Esophagus muscularis mucosa (tissue), 4 donors: ENCODE measurements around the gene ESAM. TPM values are rescaled to one million over a fixed set of nuclear protein-coding genes. Genes with fewer than 3 reads are reported as not detected.

Experiments
- DNase-seq: peaks from one replicate; pipeline ENCODE4 v3.0.0-alpha.2; 2017; ENCODE audit errors: extremely low spot score
- H3K27ac ChIP-seq, 4 donors: fragments of 200-600 bp; sonication (generic); replicated peaks in 1 of 4; 1 replicate in 3 of 4; 2 replicates in 1 of 4; pipeline ENCODE4 v1.5.1; 2016 to 2019; ENCODE audit warnings: mild to moderate bottlenecking in 1 of 4
- H3K27me3 ChIP-seq, 4 donors: fragments of 200-600 bp; sonication (generic); one replicate each; pipeline versions ENCODE4 v1.5.1 to v1.6.0; 2016 to 2019
- H3K36me3 ChIP-seq, 4 donors: fragments of 200-600 bp; sonication (generic); one replicate each; pipeline ENCODE4 v1.5.1; 2016 to 2019
- H3K4me1 ChIP-seq, 4 donors: fragments of 200-600 bp; sonication (generic); one replicate each; pipeline ENCODE4 v1.5.1; 2016 to 2019
- H3K4me3 ChIP-seq, 4 donors: fragments of 200-600 bp; sonication (generic); 1 replicate in 2 of 4; 2 replicates in 2 of 4; pipeline ENCODE4 v1.5.1; 2016 to 2019; ENCODE audit warnings: mild to moderate bottlenecking in 4 of 4, moderate library complexity in 1 of 4
- H3K9me3 ChIP-seq, 4 donors: fragments of 200-600 bp; sonication (generic); 1 replicate in 3 of 4; 2 replicates in 1 of 4; pipeline ENCODE4 v1.5.1; 2016 to 2019
- EP300 ChIP-seq: sonication (generic); formaldehyde crosslinking; IDR thresholded peaks from one replicate; pipeline ENCODE4 v1.6.1; 2017; ENCODE audit warnings: antibody characterized with exemption
- POLR2A ChIP-seq: fragments of 450-650 bp; IDR thresholded peaks from one replicate; pipeline ENCODE4 v1.6.1; 2017; ENCODE audit warnings: antibody characterized with exemption, moderate library complexity, mild to moderate bottlenecking, low read depth
- POLR2AphosphoS5 ChIP-seq, 2 donors: sonication (generic); formaldehyde crosslinking; IDR thresholded peaks; one replicate each; pipeline ENCODE4 v1.6.1; 2017; ENCODE audit warnings: antibody characterized with exemption in 2 of 2
- WGBS: methylation state at CpG from one replicate; pipeline ENCODE4 v1.1.5; 2018; 5-methylcytosine and 5-hydroxymethylcytosine counted together
- intact Hi-C: fragments of 100-400 bp; cut with DNase I; formaldehyde crosslinking; loops from one replicate; pipeline ENCODE4 v1.15.1; 2023
- total RNA-seq, 4 donors: library from RNA; depleted of rRNA; stranded (reverse); fragments of >200 nt; gene quantifications; one replicate each; pipeline versions ENCODE4 v1.1.0 to v1.2.1, GENCODE V29; 2016
- TF ChIP-seq, protein P1 (sequence below), 3 experiments: fragments of 200-600 bp in 2 of 3; fragments of 450-650 bp in 1 of 3; sonication (generic) in 2 of 3; IDR thresholded peaks; one replicate each; pipeline ENCODE4 v1.5.1; 2017 to 2019; ENCODE audit warnings: antibody characterized with exemption in 3 of 3, mild to moderate bottlenecking in 2 of 3, moderate library complexity in 1 of 3

The ESAM gene
- total RNA-seq, 4 donors from 2014 or later = 10.8 to 52.8 (median 41.1) TPM

DNA sequence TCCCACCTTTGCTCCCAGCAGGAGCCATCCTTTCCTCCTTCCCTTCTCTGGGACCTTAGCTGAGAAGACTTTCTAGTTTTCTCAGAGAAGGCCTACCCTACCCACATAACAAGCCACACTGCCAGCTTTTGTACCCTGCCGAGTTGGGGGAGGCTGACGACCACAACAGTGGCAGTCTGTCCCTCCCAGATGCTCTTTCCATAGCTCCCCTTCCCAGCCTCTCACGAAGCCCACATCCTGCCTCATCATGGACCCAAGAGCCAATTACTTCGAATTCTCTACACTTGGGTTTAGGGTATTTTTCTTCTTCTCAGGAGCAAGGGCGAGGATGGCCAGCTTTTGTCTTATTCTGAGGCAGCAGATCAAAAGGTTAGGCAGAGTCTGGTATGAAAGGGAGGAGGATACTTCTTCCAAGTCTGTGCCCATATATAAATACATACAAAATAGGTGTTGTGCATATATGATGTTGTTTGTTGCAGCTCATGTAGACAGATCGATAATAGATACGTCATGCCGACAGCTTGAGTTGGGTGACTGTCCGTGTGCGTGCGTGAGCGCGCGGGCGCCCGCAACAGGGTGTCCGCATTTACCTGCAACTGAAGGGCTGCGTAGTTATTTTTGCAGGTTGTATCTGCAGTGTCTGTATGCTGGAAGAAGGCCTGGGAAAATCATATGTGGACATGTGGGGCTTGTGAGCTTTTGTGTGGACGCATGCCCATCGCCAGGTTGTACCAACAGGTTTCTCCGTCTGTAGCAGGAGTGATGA lies 23.2 kb downstream of the ESAM start:
- H3K4me3 ChIP-seq = peak overlapping the region; percentile 54 to 69 (median 59)
- intact Hi-C loops = no loop called here
- DNase-seq = no peak
- no peaks in the 10 kb centered on the region for H3K9me3 ChIP-seq
- TF ChIP-seq POLR2AphosphoS5 (IDR thresholded peaks at IDR 0.05) (no peak), POLR2A (no peak), EP300 (no peak)
- 80% methylated on average over 21 of the region's 21 CpGs for WGBS
- peaks cover 7 to 82% (median 17%) of the 10 kb centered on the region in 4 donors for H3K27me3 ChIP-seq
- H3K27ac ChIP-seq = no peak overlapping the region
- peaks cover 12 to 21% (median 20%) of the 10 kb centered on the region in 4 donors for H3K4me1 ChIP-seq
- no peaks in the 10 kb centered on the region for H3K36me3 ChIP-seq

DNA sequence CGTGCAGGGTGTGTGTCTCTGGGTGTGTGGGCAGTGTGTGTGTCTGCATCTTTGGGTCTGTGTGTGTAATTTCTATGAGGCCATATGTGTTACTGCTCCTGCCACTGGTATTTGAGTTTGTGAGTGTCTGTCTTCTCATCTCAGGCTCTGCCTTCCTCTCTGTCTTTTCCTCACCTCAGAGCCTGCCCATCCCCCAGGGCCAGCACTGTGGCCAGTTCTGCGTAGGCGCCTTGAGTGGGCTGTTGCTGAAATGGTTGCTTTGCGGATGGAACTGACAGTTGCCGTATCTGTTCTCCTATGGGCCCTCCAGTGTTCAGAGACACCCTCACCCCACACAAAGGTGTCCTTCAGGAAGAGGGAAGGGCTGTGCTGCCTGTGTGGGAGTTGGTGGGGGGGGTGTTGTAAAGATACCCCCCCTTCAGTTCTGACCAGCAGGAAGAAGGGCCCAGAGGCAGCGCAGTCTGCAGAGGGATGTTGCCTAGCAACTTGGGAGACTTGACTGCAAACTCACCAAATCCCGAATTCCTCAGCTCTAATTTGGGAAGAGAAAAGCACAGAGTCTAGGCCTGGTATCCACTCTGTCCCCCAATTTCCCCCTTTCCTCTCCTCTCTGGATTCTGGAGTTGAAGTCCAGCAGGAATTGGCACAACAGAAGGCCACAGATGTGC lies 24.3 kb downstream of the ESAM start:
- Histone ChIP-seq H3K36me3 (no peaks in the 10 kb centered on the region), H3K27me3 (peaks cover 7 to 70% (median 14%) of the 10 kb centered on the region in 4 donors), H3K4me1 (peaks cover 12 to 21% (median 20%) of the 10 kb centered on the region in 4 donors), H3K9me3 (no peaks in the 10 kb centered on the region), H3K27ac (no peak overlapping the region), H3K4me3 (no peak overlapping the region)
- no peak for DNase-seq
- 86% methylated on average over 7 of the region's 7 CpGs for WGBS
- intact Hi-C loops = no loop called here
- no peak for TF ChIP-seq POLR2A
- TF ChIP-seq POLR2AphosphoS5 (IDR thresholded peaks at IDR 0.05) = no peak
- TF ChIP-seq EP300 = no peak
- TF ChIP-seq, protein P1, sequence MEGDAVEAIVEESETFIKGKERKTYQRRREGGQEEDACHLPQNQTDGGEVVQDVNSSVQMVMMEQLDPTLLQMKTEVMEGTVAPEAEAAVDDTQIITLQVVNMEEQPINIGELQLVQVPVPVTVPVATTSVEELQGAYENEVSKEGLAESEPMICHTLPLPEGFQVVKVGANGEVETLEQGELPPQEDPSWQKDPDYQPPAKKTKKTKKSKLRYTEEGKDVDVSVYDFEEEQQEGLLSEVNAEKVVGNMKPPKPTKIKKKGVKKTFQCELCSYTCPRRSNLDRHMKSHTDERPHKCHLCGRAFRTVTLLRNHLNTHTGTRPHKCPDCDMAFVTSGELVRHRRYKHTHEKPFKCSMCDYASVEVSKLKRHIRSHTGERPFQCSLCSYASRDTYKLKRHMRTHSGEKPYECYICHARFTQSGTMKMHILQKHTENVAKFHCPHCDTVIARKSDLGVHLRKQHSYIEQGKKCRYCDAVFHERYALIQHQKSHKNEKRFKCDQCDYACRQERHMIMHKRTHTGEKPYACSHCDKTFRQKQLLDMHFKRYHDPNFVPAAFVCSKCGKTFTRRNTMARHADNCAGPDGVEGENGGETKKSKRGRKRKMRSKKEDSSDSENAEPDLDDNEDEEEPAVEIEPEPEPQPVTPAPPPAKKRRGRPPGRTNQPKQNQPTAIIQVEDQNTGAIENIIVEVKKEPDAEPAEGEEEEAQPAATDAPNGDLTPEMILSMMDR (IDR thresholded peaks at IDR 0.05) = no peak

DNA sequence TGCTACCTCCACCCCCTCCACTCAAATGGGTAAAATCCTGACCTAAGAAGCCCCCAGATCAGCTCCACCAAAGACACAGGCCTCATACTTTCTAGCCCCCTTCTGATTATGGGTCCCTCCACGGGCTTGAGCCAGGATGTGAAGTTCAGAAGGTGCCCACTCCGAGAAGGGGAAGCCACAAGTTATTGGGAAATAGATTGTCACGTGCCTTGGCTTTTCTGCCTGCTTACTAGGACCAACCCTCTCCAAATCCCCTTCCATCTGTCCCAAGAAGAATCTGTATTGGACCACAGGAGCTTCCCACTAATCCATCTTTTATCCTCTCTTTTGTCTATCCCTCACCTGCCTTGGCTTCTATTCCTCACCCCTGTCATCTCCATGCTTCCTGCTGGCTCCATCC lies 25.4 kb downstream of the ESAM start:
- H3K4me3 ChIP-seq = no peak overlapping the region
- no peaks in the 10 kb centered on the region for H3K9me3 ChIP-seq
- H3K27ac ChIP-seq = no peak overlapping the region
- no peak for DNase-seq
- intact Hi-C loops = no loop called here
- peaks cover 7 to 60% (median 11%) of the 10 kb centered on the region in 4 donors for H3K27me3 ChIP-seq
- 73% methylated on average over 3 of the region's 3 CpGs for WGBS
- TF ChIP-seq, protein P1 (IDR thresholded peaks at IDR 0.05) = no peak
- TF ChIP-seq POLR2AphosphoS5 (IDR thresholded peaks at IDR 0.05) (no peak), POLR2A (no peak), EP300 (no peak)
- peaks cover 12 to 21% (median 20%) of the 10 kb centered on the region in 4 donors for H3K4me1 ChIP-seq
- H3K36me3 ChIP-seq = no peaks in the 10 kb centered on the region

DNA sequence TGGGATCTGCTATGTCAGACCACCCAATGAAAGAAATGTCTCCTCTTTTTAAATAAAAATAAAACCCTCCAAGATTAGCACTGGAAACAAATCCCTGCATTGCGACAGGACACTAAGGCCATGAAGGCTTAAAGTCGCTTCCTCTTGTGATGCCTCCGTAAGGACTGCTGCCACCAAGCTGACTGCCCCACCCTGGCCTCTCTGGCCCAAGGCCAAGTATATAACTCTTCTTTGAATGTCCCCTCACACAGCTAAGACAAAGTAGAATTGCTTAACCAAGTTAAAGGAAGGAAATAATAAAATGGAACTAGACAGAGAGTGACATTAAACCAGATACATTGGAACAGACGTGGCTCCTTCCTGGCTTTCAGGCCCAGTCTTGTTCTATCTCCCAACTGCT lies 29.9 kb downstream of the ESAM start:
- TF ChIP-seq POLR2AphosphoS5 (IDR thresholded peaks at IDR 0.05) = no peak
- TF ChIP-seq, protein P1 (IDR thresholded peaks at IDR 0.05) = no peak
- TF ChIP-seq POLR2A = no peak
- no peak for TF ChIP-seq EP300
- Histone ChIP-seq H3K4me3 (no peak overlapping the region), H3K4me1 (peaks cover 0 to 2% (median 0%) of the 10 kb centered on the region in 4 donors), H3K9me3 (no peaks in the 10 kb centered on the region), H3K27me3 (peaks cover 0 to 23% (median 0%) of the 10 kb centered on the region in 4 donors), H3K36me3 (no peaks in the 10 kb centered on the region), H3K27ac (no peak overlapping the region)
- WGBS = 93% methylated on average over 4 of the region's 4 CpGs
- intact Hi-C loops = no loop called here
- DNase-seq = no peak

DNA sequence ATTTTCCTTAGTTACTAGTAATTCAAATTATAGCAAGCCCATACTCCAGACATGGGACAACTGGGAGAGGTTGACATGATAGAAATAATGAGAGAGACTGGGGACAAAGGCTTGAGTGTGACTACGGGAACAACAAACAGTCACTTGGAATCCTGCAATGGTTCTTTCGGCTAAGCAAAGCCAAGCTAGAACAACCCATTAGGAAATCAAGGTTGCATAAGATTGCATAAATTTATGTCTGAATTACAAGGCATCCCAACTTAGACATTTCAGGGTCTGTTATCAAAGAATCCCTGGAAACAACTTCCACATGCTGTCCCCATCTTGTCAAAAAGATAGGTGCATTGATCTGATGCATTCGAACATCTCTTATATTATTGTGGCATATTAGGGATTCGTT lies 32.5 kb downstream of the ESAM start:
- intact Hi-C loops = no loop called here
- no peak overlapping the region for H3K4me3 ChIP-seq
- WGBS = 82% methylated on average over 4 of the region's 4 CpGs
- no peaks in the 10 kb centered on the region for H3K36me3 ChIP-seq
- no peak overlapping the region for H3K27ac ChIP-seq
- peaks cover 0 to 26% (median 0%) of the 10 kb centered on the region in 4 donors for H3K27me3 ChIP-seq
- no peak for DNase-seq
- H3K4me1 ChIP-seq = peaks cover 0 to 16% (median 10%) of the 10 kb centered on the region in 4 donors
- no peak for TF ChIP-seq POLR2A
- TF ChIP-seq EP300 = no peak
- TF ChIP-seq POLR2AphosphoS5 (IDR thresholded peaks at IDR 0.05) = no peak
- TF ChIP-seq, protein P1 (IDR thresholded peaks at IDR 0.05) = no peak
- H3K9me3 ChIP-seq = no peaks in the 10 kb centered on the region
